Parathyroid adenoma (tissue), 2 donors: ENCODE data around the gene SPG7.

Experiments used
- H2AFZ ChIP-seq: fragments of 300-600 bp; sonication (generic); one replicate; pipeline ENCODE4 v1.7.0; 2017; ENCODE audit warnings: antibody characterized with exemption, mild to moderate bottlenecking
- H3K27ac ChIP-seq: fragments of 300-600 bp; sonication (generic); one replicate; pipeline ENCODE4 v1.7.0; 2017
- H3K27me3 ChIP-seq: fragments of 300-600 bp; sonication (generic); one replicate; pipeline ENCODE4 v1.7.0; 2017; ENCODE audit warnings: low read length; ENCODE audit not compliant: control insufficient read depth, insufficient read depth
- H3K36me3 ChIP-seq: fragments of 300-600 bp; sonication (generic); one replicate; pipeline ENCODE4 v1.7.0; 2017; ENCODE audit warnings: low read length; ENCODE audit not compliant: control insufficient read depth, insufficient read depth
- H3K4me1 ChIP-seq: fragments of 300-600 bp; sonication (generic); one replicate; pipeline ENCODE4 v1.7.0; 2017; ENCODE audit warnings: control low read depth
- H3K4me2 ChIP-seq: fragments of 300-600 bp; sonication (generic); one replicate; pipeline ENCODE4 v1.7.0; 2017; ENCODE audit warnings: low read length
- H3K4me3 ChIP-seq: fragments of 300-600 bp; sonication (generic); one replicate; pipeline ENCODE4 v1.7.0; 2017; ENCODE audit warnings: low read depth, low read length
- H3K79me2 ChIP-seq: fragments of 300-600 bp; sonication (generic); one replicate; pipeline ENCODE4 v1.7.0; 2017; ENCODE audit warnings: control low read depth
- H3K9ac ChIP-seq: fragments of 300-600 bp; sonication (generic); one replicate; pipeline ENCODE4 v1.7.0; 2017; ENCODE audit warnings: mild to moderate bottlenecking
- H3K9me3 ChIP-seq: fragments of 300-600 bp; sonication (generic); one replicate; pipeline ENCODE4 v1.7.0; 2017; ENCODE audit warnings: low read length; ENCODE audit not compliant: control insufficient read depth
- TF ChIP-seq, protein P1 (sequence below): fragments of 300-600 bp; sonication (generic); IDR thresholded peaks from one replicate; pipeline ENCODE4 v1.7.0; 2017; ENCODE audit warnings: antibody characterized with exemption, mild to moderate bottlenecking
- donor health status: primary hyperparathyroidism.

Gene SPG7

DNA sequence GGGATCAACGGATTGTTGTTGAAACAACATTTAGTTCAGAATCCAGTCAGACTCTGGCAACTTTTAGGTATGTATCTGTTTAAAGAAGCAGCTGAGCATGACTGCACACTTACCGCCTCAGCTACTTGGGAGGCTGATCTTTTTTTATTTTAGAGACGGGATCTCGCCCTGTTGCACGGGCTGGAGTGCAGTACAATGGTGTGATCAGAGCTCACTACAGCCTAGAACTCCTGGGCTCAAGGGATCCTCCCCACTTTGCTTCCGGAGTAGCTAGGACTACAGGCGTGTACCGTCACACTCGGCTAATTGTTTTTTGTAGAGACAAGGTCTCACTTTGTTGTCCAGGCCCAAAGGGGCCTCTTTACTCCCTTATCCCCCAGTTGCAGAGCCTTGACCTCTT lies 2.3 kb downstream of the SPG7 start:
- Histone ChIP-seq H3K9ac (no peak overlapping the region), H3K4me2 (no peak overlapping the region), H3K4me3 (no peak overlapping the region), H3K27me3 (no peaks in the 10 kb centered on the region), H3K27ac (no peak overlapping the region), H3K36me3 (no peaks in the 10 kb centered on the region), H3K79me2 (peaks cover 25% of the 10 kb centered on the region), H3K9me3 (no peaks in the 10 kb centered on the region), H2AFZ (no peak overlapping the region), H3K4me1 (peaks cover 8% of the 10 kb centered on the region)
- TF ChIP-seq, protein P1, sequence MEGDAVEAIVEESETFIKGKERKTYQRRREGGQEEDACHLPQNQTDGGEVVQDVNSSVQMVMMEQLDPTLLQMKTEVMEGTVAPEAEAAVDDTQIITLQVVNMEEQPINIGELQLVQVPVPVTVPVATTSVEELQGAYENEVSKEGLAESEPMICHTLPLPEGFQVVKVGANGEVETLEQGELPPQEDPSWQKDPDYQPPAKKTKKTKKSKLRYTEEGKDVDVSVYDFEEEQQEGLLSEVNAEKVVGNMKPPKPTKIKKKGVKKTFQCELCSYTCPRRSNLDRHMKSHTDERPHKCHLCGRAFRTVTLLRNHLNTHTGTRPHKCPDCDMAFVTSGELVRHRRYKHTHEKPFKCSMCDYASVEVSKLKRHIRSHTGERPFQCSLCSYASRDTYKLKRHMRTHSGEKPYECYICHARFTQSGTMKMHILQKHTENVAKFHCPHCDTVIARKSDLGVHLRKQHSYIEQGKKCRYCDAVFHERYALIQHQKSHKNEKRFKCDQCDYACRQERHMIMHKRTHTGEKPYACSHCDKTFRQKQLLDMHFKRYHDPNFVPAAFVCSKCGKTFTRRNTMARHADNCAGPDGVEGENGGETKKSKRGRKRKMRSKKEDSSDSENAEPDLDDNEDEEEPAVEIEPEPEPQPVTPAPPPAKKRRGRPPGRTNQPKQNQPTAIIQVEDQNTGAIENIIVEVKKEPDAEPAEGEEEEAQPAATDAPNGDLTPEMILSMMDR, result no peak

DNA sequence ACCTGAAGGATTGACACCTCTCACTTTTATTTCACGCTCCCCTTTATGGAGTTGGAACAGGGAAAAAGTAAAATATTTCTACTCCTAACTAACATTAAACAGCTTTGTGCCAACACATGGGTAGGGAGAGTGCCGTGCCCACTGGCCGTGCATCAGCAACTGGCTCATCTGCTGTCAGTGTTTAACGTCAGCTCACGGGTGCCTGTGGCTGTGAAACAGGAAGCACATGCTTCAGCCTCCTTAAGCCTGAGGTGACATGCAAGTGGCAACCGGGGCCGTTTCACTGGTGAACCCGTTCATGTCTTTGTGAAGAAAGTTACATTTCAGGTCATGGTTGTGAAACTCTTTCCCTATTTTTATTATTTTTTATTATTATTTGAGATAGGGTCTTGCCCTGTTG lies 3.2 kb downstream of the SPG7 start:
- H3K9me3 ChIP-seq, result no peaks in the 10 kb centered on the region
- TF ChIP-seq, protein P1, result no peak
- H3K27me3 ChIP-seq, result no peaks in the 10 kb centered on the region

DNA sequence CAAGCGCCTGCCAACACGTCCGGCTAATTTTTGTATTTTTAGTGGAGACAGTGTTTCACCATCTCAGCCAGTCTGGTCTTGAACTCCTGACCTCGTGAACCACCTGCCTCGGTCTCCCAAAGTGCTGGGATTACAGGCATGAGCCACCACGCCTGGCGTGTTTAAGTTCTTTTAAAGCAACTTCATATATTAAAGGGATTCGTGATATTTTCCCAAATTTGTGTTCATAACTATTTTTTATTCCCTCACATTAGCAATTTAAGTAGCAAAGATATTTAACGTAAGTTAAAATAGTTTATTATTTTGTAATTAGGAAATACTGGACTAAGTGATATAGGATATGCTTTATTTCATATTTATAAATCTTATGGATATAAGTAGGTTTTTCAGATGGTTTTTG lies 4.2 kb downstream of the SPG7 start:
- H3K27me3 ChIP-seq, result no peaks in the 10 kb centered on the region
- H3K9ac ChIP-seq, result no peak overlapping the region
- H3K4me2 ChIP-seq, result no peak overlapping the region
- no peak overlapping the region for H3K4me3 ChIP-seq
- no peaks in the 10 kb centered on the region for H3K9me3 ChIP-seq
- TF ChIP-seq, protein P1, result no peak
- H3K27ac ChIP-seq, result no peak overlapping the region
- peaks cover 39% of the 10 kb centered on the region for H3K79me2 ChIP-seq
- H3K36me3 ChIP-seq, result no peaks in the 10 kb centered on the region
- H3K4me1 ChIP-seq, result peaks cover 3% of the 10 kb centered on the region
- no peak overlapping the region for H2AFZ ChIP-seq

More for the DNA sequence above, 3.2 kb downstream of the SPG7 start:
- Histone ChIP-seq H3K79me2 (peaks cover 33% of the 10 kb centered on the region), H2AFZ (no peak overlapping the region), H3K9ac (no peak overlapping the region), H3K4me3 (no peak overlapping the region), H3K36me3 (no peaks in the 10 kb centered on the region), H3K4me1 (peaks cover 3% of the 10 kb centered on the region), H3K4me2 (no peak overlapping the region), H3K27ac (no peak overlapping the region)

DNA sequence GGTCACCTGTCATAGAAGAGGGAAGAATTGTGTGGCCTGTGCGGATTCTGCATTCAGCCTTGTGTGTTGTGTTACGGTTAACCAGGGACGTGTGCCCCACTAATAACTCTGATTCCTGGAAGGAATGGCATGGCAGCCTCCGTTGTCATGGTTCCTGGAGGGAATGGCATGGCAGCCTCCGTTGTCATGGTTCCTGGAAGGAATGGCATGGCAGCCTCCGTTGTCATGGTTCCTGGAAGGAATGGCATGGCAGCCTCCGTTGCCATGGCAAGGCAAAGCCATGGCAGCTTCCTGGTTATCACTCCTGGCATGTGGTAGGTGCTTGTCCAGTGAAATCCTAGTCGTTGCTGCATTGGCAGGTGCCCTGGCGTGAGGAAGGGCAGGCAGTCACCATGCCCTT lies 8.9 kb downstream of the SPG7 start:
- peaks cover 59% of the 10 kb centered on the region for H3K79me2 ChIP-seq
- no peak overlapping the region for H3K27ac ChIP-seq
- H3K4me1 ChIP-seq, result no peaks in the 10 kb centered on the region
- no peaks in the 10 kb centered on the region for H3K36me3 ChIP-seq
- H2AFZ ChIP-seq, result no peak overlapping the region
- H3K9me3 ChIP-seq, result no peaks in the 10 kb centered on the region
- H3K4me2 ChIP-seq, result no peak overlapping the region
- H3K27me3 ChIP-seq, result no peaks in the 10 kb centered on the region
- H3K9ac ChIP-seq, result no peak overlapping the region
- H3K4me3 ChIP-seq, result no peak overlapping the region
- TF ChIP-seq, protein P1, result no peak

DNA sequence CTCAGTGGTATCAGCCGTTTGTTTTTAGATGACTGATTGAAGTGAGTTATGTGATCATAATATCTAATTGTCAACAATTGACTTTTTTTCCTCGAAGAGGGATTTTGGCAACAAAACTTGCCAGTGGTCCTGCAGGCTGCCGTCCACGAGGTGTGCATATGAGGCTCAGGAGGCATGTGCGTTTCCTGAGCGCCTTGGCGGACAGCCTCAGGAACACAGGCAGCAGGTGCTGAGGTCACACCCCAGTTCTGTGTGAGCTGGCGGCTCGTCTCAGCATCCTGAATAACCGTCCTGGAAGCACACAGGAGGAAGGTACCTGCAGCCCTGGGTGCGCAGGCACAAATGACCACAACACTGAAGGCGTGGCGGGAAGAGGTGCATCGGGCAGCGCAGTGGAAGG lies 11.7 kb downstream of the SPG7 start:
- H3K79me2 ChIP-seq, result peaks cover 62% of the 10 kb centered on the region
- H3K4me1 ChIP-seq, result no peaks in the 10 kb centered on the region
- TF ChIP-seq, protein P1, result no peak
- H2AFZ ChIP-seq, result no peak overlapping the region
- H3K9me3 ChIP-seq, result no peaks in the 10 kb centered on the region
- no peaks in the 10 kb centered on the region for H3K27me3 ChIP-seq
- H3K4me2 ChIP-seq, result no peak overlapping the region
- no peak overlapping the region for H3K4me3 ChIP-seq
- no peak overlapping the region for H3K27ac ChIP-seq
- H3K9ac ChIP-seq, result no peak overlapping the region
- H3K36me3 ChIP-seq, result no peaks in the 10 kb centered on the region
